ENCODE data around the gene DDA1. TPM values are rescaled to one million over a fixed set of nuclear protein-coding genes. Genes with fewer than 3 reads are reported as not detected.

The DDA1 gene
- total RNA-seq, 1 donor from 2014 or later: 31.1 TPM

GRCh38 chr19:17281391-17282304 is 27.7 kb upstream of the DDA1 start, which contains the start of gene ANKLE1:
ANKLE1 (plus strand) TSS chr19:17281901; CDS start chr19:17281921, 20 bp downstream.
- Mint-ChIP-seq H3K4me1 (peaks cover 12% of the 10 kb centered on the region), H3K36me3 (ENCODE audit: low read depth) (peaks cover 14% of the 10 kb centered on the region)
- POLR2A ChIA-PET: interaction anchor here (0.6 to 4.5 kb wide), 15 partner anchors 8 to 1137 kb away, joined by 3 to 40 read pairs (median 5); partner anchors contain the start of genes BABAM1 and DDA1

GRCh38 chr19:17282488-17283125 is 26.8 kb upstream of the DDA1 start:
- TF ChIP-seq CTCF (IDR thresholded peaks at IDR 0.05): peak; percentile 52
- intact Hi-C loops (cut with micrococcal nuclease): loop anchor here (1.0 to 2.0 kb wide), 7 partner anchors 21 to 568 kb away; partner anchors contain the start of genes HAUS8 and MYO9B
- ATAC-seq (ENCODE audit: low read depth) (peak; percentile 84), DNase-seq (peak; percentile 79)
- H3K27me3 Mint-ChIP-seq: no peaks in the 10 kb centered on the region
- H3K36me3 Mint-ChIP-seq (ENCODE audit: low read depth): peaks cover 6% of the 10 kb centered on the region
- H3K27ac Mint-ChIP-seq: no peak overlapping the region
- ChIA-PET POLR2A (interaction anchor here (0.5 to 4.5 kb wide), 7 partner anchors 10 to 206 kb away, joined by 3 to 40 read pairs (median 5); partner anchors contain the start of genes BABAM1 and DDA1), CTCF (interaction anchor here (0.8 to 2.3 kb wide), 14 partner anchors 16 to 568 kb away, joined by 3 to 10 read pairs (median 4); no protein-coding TSS in a partner anchor)
- peaks cover 12% of the 10 kb centered on the region for H3K4me1 Mint-ChIP-seq
- peak overlapping the region; percentile 85 for H3K4me3 Mint-ChIP-seq
- no peaks in the 10 kb centered on the region for H3K9me3 Mint-ChIP-seq

More at GRCh38 chr19:17281391-17282304, 27.7 kb upstream of the DDA1 start, which contains the start of gene ANKLE1:
- CTCF ChIA-PET: interaction anchor here (0.7 to 2.7 kb wide), 18 partner anchors 15 to 1066 kb away, joined by 3 to 19 read pairs (median 4); partner anchors contain the start of genes ABHD8, DDA1, MRPL34 and USHBP1
- peak; percentile 68 for ATAC-seq (ENCODE audit: low read depth)
- Mint-ChIP-seq H3K9me3 (no peaks in the 10 kb centered on the region), H3K27me3 (no peaks in the 10 kb centered on the region), H3K27ac (peak within 1 kb of the TSS; percentile 46), H3K4me3 (peak within 1 kb of the TSS; percentile 85)
- intact Hi-C loops (cut with micrococcal nuclease): loop anchor here (1.0 to 2.0 kb wide), 8 partner anchors 15 to 567 kb away; partner anchors contain the start of genes BABAM1, HAUS8 and MYO9B
- no peak for TF ChIP-seq CTCF (IDR thresholded peaks at IDR 0.05)
- DNase-seq: peak; percentile 69

- no peak overlapping the region for H3K4me3 Mint-ChIP-seq
- H3K9me3 Mint-ChIP-seq: no peaks in the 10 kb centered on the region
- H3K27ac Mint-ChIP-seq: no peak overlapping the region
- no peak for TF ChIP-seq CTCF (IDR thresholded peaks at IDR 0.05)
- intact Hi-C loops (cut with micrococcal nuclease): loop anchor here (2.0 kb wide), 1 partner anchor 209 kb away; the partner anchor contains the start of genes HAUS8 and MYO9B
- peaks cover 12% of the 10 kb centered on the region for H3K4me1 Mint-ChIP-seq
- DNase-seq: no peak
- ChIA-PET CTCF (interaction anchor here (0.8 to 2.3 kb wide), 12 partner anchors 18 to 569 kb away, joined by 3 to 8 read pairs (median 4); no protein-coding TSS in a partner anchor), POLR2A (interaction anchor here (0.6 to 4.5 kb wide), 3 partner anchors 8 to 571 kb away, joined by 3 to 40 read pairs (median 3); partner anchors contain the start of gene BABAM1)
- peaks cover 3% of the 10 kb centered on the region for H3K36me3 Mint-ChIP-seq (ENCODE audit: low read depth)
- ATAC-seq (ENCODE audit: low read depth): no peak
- H3K27me3 Mint-ChIP-seq: peaks cover 2% of the 10 kb centered on the region
Measured at GRCh38 chr19:17283504-17283996, 25.8 kb upstream of the DDA1 start.

- Mint-ChIP-seq H3K27me3 (peaks cover 2% of the 10 kb centered on the region), H3K9me3 (no peaks in the 10 kb centered on the region), H3K36me3 (ENCODE audit: low read depth) (no peaks in the 10 kb centered on the region), H3K27ac (no peak overlapping the region), H3K4me3 (no peak overlapping the region), H3K4me1 (peaks cover 17% of the 10 kb centered on the region)
- ChIA-PET POLR2A (interaction anchor here (0.9 to 1.5 kb wide), 2 partner anchors 18 to 19 kb away, joined by 3 read pairs; partner anchors contain the start of genes ABHD8 and BABAM1), CTCF (no interaction called here)
- TF ChIP-seq CTCF (IDR thresholded peaks at IDR 0.05): no peak
- no peak for ATAC-seq (ENCODE audit: low read depth)
- intact Hi-C loops (cut with micrococcal nuclease): no loop called here
- no peak for DNase-seq
Measured at GRCh38 chr19:17285415-17286135, 23.8 kb upstream of the DDA1 start.
